GM21526 (cell line): ENCODE measurements around the gene IGSF9B.
A peak's percentile ranks its signal among the peaks of the same experiment; 100 is the strongest.

Experiments
- ATAC-seq: cut with Tn5 transposase; IDR thresholded peaks from one replicate; pipeline ENCODE4 v1.9.1; 2021; ENCODE audit warnings: moderate library complexity; ENCODE audit not compliant: unreplicated experiment, low FRiP score

IGSF9B gene

GRCh38 chr11:133955081-133955891, 1.5 kb downstream of the IGSF9B start:
- ATAC-seq: no peak

- no peak for ATAC-seq
These were observed 2.8 kb downstream of the IGSF9B start for GRCh38 chr11:133953999-133954398.

DNA sequence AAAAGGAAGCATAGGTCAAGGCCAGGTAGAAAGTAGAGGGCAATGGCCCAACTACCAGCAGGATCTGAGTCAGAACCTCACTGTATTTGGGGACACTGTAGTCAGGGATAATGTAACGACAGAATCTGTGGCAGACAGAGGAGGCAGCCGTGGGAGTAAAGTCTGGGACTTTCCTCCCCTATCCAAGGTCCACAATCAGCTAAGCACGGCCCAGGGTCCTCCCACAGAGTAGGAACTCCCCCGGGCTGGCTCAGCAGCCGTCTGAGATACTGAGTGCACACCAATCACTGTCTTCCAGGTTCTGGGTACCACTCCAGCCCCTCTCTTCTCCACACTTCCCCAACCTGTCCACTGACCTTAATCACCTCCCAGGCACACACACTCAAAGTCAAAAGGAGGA, 3.2 kb downstream of the IGSF9B start:
- no peak for ATAC-seq

GRCh38 chr11:133952199-133953190, 4.3 kb downstream of the IGSF9B start:
- no peak for ATAC-seq

GRCh38 chr11:133951327-133952198, 5.2 kb downstream of the IGSF9B start:
- no peak for ATAC-seq

GRCh38 chr11:133950874-133951326, 5.9 kb downstream of the IGSF9B start:
- ATAC-seq: no peak

DNA sequence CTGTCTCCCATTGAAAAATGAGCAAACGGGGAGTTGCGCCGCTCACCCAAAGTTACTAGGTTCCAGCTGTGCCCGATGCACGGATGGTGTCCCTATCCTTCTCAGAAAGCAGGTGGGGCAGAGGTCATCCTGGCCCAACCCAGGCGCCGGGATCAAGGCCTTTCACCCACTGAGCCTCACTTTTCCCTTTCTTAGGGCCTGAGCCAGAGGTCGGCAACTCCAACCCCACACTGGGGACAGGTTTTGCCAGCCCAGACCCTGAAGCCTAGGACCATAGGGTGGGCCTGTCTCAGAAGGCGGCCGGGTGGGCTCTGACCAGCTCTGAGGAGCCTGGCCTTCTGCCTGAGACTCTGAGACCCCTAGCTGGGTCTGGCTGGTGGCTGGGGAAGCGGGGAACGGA, 6.3 kb downstream of the IGSF9B start:
- no peak for ATAC-seq

- no peak for ATAC-seq
These were observed 7.6 kb downstream of the IGSF9B start for GRCh38 chr11:133949129-133949528.

DNA sequence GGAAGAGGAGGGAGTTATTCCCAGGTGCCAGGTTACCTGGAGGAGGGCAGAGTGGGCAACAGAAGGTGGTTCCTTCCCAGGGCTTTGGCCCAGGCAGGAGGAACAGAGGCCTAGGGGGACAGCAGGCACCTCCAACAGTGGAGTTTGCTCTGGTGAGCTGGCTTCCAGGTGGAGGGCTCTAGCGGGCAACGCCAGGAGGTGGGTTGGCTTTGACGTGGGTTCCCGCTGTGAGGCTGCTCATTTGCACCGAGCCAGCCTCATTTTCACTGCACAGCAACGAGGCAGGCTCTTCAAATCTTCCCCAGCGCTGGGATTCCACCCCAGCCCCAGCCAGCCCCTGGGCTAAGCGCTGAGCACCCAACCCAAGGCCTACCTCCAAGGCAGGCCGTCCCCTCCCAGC, 8.1 kb downstream of the IGSF9B start:
- no peak for ATAC-seq

DNA sequence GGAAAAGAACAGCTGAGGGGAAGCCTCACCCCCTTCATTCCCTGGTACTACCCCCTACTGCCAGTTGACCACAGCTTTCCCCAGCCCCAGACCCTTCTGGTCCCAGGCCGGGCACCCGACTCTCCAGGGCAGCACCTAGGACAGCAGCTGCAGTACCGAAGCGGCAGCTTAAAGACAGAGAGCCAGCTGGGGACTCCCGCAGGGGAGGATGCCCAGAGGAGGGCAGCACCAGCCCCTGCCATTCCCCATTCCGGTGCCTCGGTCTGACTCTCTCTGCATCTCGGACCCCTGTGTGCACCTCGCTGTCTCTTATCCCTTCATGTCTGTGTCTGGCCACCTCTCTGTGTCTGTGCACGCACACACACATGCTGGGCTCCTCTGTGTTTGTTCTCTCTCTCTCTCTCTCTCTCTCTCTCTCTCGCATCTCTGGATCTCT, 9.4 kb downstream of the IGSF9B start:
- peak; percentile 62 for ATAC-seq

DNA sequence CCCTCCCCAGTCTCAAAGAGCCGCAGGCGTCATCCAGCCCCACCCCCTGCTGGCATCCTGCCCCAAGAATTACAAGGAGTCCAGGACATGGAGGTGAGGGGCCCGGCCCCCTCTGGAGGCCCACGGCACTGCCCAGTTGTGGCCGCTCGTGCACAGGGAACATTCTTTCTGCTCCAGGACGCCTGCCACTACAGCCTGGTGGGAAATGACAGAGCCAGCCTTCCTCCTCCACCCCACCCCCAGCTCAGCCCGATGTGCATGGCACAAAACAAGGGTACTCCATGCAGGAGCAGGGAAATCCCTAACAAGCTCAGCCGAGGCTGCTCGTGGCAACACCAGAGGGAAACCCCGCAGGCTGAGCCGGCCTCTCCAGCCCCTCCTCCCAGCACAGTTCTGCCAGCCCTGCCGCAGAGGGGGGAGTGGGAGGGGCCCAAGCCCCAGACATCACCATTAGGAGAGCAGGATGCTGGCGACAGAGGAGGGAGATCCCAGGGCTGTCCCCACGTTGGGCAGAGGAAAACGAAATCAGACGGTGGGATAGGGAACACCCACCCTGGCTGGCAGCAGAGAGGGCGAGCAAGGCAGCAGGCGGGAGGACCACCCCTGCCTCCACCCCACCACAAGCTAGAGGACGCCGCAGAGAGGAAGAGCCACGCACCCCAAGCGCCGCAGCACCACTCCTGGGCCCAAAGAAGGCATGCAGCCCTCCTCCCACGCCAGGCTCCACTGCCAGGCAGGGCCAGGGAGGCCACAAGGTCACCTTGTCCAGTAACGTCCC, 10.0 kb downstream of the IGSF9B start:
- ATAC-seq: no peak

DNA sequence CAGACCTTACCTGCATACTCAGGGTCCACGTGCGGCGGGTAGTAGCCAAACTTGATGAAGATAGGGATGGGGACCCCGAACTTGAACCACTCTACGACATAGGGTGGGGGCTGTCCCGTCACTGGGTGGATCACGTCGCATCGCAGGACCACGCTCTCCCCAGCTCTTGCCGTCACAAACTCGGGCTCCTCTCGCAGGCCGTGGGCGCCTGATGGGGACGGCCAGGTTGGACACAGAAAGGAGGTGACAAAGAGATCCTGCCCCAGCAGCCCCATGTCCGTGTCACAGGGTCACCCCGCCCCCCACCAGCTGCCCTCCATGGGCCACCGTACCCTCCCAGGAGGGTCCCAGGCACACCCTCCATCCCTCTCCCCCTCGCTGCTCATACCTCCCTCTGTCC, 10.7 kb downstream of the IGSF9B start:
- ATAC-seq: no peak

DNA sequence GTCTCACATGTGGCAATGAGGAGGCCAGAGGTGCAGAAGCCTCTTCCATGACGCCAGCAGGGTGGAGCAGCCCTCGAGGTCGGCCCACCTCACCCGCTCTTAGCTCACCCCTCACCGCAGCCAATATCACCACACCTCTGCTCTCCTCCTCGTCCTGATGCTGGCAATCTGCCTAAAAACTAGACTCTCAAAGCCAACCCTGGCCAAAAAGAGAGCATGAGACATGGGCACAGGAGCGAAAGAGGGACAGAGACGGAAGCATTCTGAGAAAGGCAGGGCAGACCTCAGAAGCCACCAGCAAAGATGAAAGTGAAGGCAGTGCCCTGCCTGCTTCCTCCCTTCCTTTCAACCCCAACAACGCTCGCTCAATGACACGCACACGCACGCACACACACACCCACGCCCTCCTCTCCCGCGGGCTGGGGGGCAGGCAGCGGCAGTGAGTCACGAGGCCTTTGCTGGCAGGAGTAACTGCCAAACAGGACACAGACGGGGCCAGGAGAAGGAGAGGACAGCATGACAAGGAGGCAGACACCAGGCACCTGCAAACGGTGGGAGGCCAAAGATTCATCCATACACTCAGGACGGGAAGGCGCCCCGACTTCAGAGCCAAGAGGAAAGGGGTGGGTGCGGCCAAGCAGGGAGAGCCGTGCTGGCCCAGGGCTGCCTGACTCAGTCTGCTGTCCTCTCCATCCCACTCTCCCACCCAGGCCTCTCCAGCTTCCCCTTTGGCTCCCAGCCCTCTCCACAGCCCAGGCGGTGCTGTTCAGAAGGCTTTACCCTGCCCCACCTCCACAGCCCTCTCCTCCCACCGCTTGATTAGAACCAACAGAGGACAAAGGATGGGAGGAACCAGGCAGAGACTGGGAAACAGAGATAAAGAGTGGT, 11.4 kb downstream of the IGSF9B start:
- ATAC-seq: no peak

DNA sequence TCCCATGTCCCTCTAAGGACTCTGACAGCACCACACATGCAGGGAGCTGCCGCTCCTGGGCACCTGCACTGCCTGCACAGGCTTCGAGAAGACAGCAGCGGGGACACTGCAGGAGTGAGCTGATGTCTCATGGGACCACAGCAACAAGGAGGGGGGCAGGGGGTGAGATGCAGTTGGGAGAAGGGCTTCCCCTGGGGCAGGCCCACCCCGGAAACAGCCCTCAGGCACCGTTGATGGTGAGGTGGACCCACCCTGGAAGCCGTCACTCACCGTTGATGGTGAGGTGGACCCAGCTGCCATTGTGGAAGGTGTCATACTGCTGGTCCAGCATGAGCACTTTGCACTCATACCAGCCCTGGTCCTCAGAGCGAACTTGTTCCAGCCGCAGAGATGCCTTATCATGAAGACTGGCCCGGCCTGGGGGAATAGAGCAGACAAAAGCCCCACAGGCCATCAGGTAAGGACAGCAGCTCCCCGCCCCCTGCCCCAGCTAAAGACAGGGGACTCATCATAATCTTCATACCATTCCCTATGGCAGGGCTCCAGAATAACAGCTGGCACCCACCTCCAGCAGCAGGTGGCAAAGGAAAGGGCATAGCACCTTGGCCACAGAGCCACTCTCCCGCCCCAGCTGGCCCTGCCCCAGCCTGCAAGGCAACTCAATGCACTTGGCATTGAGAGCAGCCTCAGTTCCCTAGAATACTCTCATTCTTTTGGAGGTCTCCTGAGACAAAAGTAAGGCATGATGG, 12.6 kb downstream of the IGSF9B start:
- no peak for ATAC-seq

DNA sequence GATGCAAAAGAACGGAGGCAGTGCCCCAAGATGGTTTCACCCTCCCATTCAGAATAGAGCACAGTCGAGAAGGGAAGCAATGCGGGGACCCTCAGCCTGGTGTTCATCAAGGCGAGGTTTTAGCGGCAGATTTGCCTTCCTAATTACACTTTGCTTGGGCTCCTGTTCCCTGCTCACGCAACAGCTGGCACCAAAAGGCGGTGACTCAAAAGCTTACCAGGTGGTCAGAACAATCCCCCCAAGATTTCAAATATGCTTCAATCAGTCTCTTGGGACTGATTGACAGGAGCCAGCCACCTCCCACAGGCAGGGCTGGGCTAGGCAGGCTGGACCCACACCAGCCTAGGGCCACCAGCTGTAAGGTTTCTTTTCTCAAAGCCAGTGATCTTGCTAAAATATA, 14.2 kb downstream of the IGSF9B start:
- no peak for ATAC-seq

- no peak for ATAC-seq
These were observed 15.2 kb downstream of the IGSF9B start for GRCh38 chr11:133941546-133941945.

- no peak for ATAC-seq
These were observed 16.7 kb downstream of the IGSF9B start for GRCh38 chr11:133940034-133940433.

GRCh38 chr11:133939558-133939957, 17.2 kb downstream of the IGSF9B start:
- no peak for ATAC-seq
